Stimulated activated CD4-positive, alpha-beta T cell treated with anti-CD3 and anti-CD28 coated beads, Interleukin-15, amount 100 ng/mL, for 24 hours (primary cell): ENCODE results near the gene HOXD9.

Source experiments
- DNase-seq: peaks from one replicate; pipeline ENCODE4 v3.0.0-alpha.2; 2020

Gene HOXD9

GRCh38 chr2:176140513-176141317, 18.2 kb downstream of the HOXD9 start:
- peak; percentile 78 for DNase-seq

DNA sequence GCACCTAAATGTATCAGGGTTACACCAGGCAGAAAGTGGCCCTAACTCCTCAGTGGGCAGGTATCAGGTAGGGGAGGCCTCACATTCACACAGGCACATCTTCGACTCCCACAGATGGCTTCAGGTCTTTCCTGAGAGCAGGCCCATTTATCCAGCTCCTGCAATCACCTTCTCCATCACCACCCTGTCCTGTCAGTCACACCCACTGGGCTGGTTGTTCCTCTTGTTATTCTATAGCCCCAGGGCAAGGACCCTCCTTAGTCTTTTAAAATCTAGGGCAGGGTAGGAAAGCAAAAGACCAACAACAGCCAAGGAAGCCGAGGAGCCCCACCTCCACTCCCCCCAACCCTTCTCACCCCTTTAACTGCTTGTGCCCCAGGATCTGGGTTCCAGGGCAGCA, 19.8 kb downstream of the HOXD9 start:
- no peak for DNase-seq

DNA sequence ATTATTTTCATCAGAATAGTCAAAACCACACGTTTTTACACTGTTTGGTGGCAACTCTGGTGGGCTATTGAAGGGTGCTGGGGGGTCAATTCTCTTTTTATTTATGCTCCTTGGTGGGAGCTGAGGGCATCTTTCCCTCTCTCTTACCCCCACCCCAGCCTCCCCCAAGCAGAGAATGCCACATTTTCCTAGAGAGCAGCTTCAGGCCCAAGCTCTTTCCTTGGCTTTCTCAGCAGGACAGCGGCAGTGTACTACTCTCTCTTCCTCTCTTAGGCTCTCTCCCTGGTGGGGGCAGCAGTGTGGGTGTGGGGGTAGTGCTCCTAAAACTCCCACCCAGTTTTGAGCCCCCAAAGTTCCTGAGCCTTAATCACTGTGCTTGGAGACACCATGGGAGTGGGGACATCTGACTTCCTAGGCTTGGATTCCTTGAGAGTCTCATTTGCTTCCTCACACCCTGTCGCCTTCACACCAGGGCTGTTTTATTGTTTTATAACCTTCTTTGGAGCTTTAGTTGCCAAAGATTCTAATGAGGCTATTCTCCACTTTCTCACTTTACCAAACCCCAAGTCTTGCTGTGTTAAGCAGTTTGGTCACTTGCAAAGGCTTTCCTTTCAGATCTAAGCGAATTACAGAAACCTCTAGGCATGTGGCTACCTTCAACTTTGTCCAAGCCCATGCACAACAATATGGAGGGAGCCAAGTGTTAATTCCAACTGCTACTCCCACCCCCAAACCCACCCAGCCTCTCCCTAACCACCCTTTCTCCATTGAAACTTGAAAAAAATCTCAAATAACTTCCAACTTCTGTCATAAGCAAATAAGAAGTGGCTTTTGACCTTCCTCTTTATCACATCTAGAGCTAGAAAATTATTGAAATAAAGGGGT, 22.8 kb downstream of the HOXD9 start:
- DNase-seq, result no peak

DNA sequence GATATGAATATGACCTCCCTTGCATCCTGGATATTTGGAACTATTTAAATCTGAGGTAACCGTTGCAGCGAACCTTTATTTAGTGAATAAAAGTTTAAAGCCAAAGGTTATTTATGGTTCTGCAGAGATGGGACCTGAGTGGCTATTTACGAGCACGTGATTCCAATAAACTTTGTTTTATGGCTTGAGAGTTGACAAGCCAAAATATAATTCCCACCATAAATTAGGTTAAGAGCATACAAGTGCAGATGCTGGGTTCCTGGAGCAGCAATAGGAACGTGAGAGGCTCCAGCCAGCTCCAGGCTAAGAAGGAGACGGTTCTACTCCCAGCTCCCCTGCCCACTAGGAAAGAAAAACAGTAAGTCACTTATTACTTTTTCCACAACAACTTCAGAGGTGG, 23.6 kb downstream of the HOXD9 start:
- no peak for DNase-seq

DNA sequence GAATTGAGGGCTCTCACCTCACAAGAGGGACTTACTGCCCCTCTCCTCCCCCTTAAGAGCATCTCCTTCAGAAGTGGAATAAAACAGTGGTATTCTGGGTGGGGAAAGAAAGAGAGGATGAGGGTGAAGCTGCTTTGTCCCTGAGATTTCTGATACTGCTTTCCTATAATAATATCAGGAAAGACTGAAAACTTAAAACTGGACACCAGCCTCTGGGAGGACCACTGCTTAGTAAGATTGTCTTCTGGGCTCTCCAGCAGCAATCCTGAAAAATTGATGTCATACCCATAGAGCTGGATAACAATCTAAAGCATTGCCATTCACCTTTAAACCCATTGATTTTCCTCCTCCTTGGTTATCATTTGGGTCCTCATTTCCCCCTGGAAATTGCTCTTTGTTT, 24.1 kb downstream of the HOXD9 start:
- DNase-seq, result no peak

DNA sequence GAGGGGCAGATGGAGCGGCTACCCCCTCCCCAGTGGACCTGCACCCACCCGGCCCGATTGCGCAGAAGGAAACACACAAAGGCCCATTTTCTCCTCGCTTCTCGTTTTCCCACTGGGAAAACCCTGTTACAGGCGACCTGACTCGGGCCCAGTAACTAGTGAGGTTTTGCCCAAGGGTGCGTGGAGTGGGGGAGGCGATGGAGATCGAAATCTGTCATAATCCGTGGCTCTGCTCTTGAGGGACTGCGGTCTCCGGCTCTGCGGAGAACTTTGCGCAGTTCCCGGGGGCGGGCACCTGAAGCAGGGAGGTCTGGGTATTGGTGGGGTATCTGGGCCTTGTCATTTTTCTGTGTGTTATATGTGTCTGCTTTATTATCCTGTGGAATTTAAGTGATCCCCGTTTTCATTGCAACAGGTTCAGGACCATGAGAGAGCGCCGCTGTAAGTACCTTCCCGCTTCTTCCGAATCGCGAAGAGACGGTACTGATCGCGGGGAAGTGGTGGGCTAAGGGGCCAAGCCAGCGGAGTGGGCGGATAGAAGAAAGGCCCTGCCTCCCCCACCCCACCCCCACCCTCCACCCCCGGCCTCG, 24.8 kb downstream of the HOXD9 start:
- no peak for DNase-seq

- DNase-seq, result no peak
Measured at GRCh38 chr2:176147800-176148496, 25.4 kb downstream of the HOXD9 start.

GRCh38 chr2:176148751-176149421, 26.4 kb downstream of the HOXD9 start:
- no peak for DNase-seq

GRCh38 chr2:176149481-176149938, 27.0 kb downstream of the HOXD9 start:
- no peak for DNase-seq

DNA sequence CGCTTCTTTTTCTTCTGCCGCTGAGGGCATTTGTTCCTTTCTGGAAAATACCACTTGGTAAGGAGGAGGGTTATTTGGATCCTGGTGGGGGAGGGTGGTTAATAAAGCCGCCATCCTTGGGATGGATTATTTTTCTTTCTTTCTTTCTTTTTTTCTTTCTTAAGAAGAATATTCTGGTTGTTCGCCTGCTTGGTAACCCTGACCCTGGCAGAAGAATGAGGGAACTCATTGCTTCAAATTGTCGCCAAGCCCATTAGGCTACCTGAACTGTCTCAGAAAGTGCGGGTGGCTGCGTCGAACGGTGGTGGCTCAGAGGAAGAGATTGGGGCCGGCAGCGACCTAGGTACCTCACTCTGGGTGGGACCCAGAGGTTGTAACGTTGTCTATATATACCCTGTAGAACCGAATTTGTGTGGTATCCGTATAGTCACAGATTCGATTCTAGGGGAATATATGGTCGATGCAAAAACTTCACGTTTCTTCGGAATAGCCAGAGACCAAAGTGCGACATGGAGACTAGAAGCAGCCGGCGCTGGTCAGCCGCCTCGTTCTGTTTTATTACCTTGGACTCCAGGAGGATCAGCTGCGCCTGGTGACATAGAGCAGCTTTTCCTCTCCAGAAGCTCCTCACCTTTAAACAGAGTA, 27.5 kb downstream of the HOXD9 start:
- no peak for DNase-seq

- no peak for DNase-seq
Measured at GRCh38 chr2:176150584-176151441, 28.3 kb downstream of the HOXD9 start.

- no peak for DNase-seq
Measured at GRCh38 chr2:176151442-176152287, 29.1 kb downstream of the HOXD9 start, which contains the start of gene HOXD4. Gene HOXD4 (plus strand): TSS chr2:176151550. CDS start chr2:176151634, 84 bp downstream.

DNA sequence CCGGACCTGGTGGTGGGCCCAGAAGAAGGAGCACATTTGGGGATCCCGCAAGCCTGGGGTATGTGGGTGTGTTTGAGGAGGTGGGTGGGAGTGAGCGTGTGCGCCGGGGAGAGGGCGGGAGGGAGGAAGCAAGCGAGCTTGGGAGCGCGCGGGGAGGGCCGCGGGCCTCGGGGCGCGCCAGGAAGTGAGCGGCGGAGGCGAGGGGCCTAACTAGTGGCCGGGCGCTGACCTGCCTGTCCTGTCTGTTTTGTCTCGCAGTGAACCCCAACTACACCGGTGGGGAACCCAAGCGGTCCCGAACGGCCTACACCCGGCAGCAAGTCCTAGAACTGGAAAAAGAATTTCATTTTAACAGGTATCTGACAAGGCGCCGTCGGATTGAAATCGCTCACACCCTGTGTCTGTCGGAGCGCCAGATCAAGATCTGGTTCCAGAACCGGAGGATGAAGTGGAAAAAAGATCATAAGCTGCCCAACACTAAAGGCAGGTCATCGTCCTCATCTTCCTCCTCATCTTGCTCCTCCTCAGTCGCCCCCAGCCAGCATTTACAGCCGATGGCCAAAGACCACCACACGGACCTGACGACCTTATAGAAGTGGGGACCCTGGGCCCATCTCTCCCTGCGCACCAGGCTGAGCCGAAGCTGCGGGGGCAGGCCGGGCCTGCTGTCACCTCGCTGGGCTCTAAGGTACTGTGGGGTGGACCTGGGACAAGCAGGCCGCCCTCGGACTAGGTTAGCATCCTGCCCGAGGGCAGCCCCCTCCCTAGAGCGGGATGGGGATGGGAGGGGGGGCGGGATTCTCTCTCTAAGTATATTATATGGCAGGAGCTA, 30.0 kb downstream of the HOXD9 start:
- no peak for DNase-seq

- DNase-seq, result no peak
Measured at GRCh38 chr2:176154576-176155252, 32.2 kb downstream of the HOXD9 start.

DNA sequence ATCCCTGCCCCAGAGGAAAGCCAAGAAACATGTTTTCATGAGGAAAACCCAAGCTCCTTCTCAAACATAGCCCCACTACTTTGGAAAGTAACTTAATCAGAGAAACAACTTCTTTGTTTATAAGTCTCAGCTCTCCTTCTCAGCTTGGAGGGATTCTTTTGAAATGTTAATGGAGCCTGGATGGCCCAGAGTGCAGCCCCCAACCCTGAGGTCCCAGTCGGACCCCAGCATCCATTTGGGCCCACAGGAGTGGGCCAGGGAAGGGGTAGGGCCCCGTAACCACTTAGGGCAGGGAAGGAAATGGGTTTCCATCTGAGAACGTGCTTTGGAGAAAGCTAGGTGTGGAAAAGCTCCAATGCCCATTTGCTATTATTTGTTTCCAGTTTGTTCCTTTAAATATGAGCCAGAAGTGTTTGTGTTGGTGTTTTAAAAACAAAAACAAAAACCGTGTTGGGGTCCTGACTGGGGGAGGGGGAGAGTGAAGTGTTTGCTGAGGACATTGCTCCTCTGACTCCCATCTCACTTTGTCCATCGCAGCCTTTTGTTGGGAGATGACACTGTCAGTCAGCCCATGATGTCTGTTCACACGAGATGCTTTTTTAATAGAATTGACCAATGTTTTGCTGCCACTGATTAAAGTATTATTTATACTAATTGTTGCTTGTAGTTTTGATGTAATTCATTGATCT, 33.0 kb downstream of the HOXD9 start:
- no peak for DNase-seq

DNA sequence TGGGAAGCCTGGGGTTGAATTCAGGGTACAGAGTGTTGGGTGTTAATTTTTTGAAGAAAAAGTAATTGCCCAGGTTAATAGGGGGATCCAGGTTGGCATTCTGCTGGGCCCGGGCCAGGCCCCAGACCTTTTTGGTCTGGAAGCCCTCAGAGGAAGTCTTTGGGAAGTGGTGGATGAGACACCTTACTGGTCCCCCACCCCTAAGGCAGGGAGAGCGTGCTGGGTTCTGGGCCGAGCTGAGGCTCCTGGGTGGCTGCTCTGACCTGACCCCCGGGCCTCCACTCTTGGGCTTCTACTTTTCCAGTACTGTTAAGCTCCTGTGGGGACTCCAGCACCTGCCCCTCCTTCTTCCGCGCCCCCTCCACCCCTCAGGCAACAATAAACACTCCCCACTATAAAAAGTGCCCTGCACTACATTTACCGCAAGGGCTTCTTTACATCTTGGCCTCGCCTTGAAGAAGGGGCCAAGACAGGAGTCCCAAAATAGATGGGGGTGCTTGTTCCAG, 33.8 kb downstream of the HOXD9 start:
- DNase-seq, result no peak

DNA sequence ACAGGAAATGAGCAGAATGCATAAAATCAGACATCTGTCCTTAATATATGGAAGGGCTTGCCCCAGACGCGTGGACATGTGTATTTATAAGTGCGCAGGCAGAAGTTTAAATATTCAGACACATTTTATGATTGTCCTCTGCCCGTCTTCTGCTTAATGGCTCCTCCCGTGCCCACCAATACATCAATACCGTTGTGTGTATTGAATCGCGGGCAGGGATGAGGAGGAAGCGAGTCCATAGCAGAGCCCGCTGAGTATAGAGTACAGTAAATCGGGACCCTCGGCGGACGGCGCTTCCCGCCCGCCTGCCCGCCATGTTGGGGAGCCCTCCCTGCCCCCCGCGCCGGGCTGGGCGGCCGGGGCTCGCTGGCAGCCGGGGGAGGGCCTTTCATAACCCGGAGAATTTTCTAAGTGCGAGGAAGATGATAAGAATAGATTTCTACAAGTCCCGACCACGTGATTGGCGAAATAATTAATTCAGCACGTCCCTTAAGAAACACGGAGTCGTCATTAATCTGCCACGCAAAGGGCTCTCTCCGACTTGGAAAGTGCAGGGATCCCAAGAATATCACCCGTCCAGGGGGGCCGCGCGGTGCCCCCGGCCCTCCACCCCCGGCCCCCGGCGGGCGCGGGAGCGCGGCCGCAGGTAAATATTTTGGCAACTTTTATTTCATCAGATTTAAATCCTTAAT, 34.4 kb downstream of the HOXD9 start, which contains the start of gene HOXD3:
Gene HOXD3, plus strand, starts transcription at position 501 of the 692 bp plus-strand sequence. CDS start 11,808 bp downstream, outside the sequence.
- no peak for DNase-seq
